Left cardiac atrium (tissue), 4 donors: ENCODE data around the gene MYOM3. TPM values are rescaled to one million over a fixed set of nuclear protein-coding genes. Genes with fewer than 3 reads are reported as not detected.
A peak's percentile ranks its signal among the peaks of the same experiment; 100 is the strongest.

Experiments
- ATAC-seq, 2 donors: fragments of 200-7000 bp; cut with Tn5 transposase; one replicate each; pipeline ENCODE4 v1.9.1; 2020; ENCODE audit warnings: mild to moderate bottlenecking in 2 of 2, moderate library complexity in 2 of 2
- DNase-seq: peaks from one replicate; pipeline ENCODE4 v3.0.0-alpha.2; 2020
- intact Hi-C, 2 donors: fragments of 100-400 bp; cut with DNase I; formaldehyde crosslinking; loops; one replicate each; pipeline versions ENCODE4 v1.14.1 to v1.15.1; 2022 to 2023
- total RNA-seq, 2 donors: library from RNA; stranded (reverse); fragmentation: NEBNext Ultra II Directional; extraction: Animal tissue kit (Norgen Biotek cat#: 25700); gene quantifications; one replicate each; pipeline ENCODE4 v1.2.1, GENCODE V29; 2021
- donor health status: DM: no; HTN: yes; CAD: no.
- donor health status: DM: no; HTN: yes; CAD: no; lungs with severe emphysema.
- donor health status: DM: yes; HTN: yes; CAD: no.
- donor health status: Dilated cardiomyopathy.

MYOM3 gene
- total RNA-seq, 2 donors from 2014 or later, result 160 to 224 TPM

- intact Hi-C loops, result no loop called here
- ATAC-seq, result peak in 1 of 2 donors; percentile 38
- DNase-seq, result no peak
These were observed 9.9 kb downstream of the MYOM3 start for GRCh38 chr1:24101796-24102586.

GRCh38 chr1:24100945-24101737, 10.8 kb downstream of the MYOM3 start:
- no peak for ATAC-seq
- peak; percentile 19 for DNase-seq
- intact Hi-C loops, result no loop called here

- DNase-seq (no peak), ATAC-seq (no peak)
- intact Hi-C loops, result no loop called here
These were observed 12.8 kb downstream of the MYOM3 start for GRCh38 chr1:24098943-24099638.

GRCh38 chr1:24098102-24098501, 13.8 kb downstream of the MYOM3 start:
- no peak for DNase-seq
- no peak for ATAC-seq
- intact Hi-C loops, result no loop called here

GRCh38 chr1:24097663-24098062, 14.3 kb downstream of the MYOM3 start:
- intact Hi-C loops, result no loop called here
- DNase-seq (peak; percentile 12), ATAC-seq (no peak)

- DNase-seq (no peak), ATAC-seq (no peak)
- intact Hi-C loops, result no loop called here
These were observed 15.2 kb downstream of the MYOM3 start for GRCh38 chr1:24096739-24097103.

GRCh38 chr1:24096009-24096738, 15.8 kb downstream of the MYOM3 start:
- DNase-seq (peak; percentile 55), ATAC-seq (peak; percentile 79 to 84)
- intact Hi-C loops, result no loop called here

GRCh38 chr1:24095140-24095859, 16.6 kb downstream of the MYOM3 start:
- intact Hi-C loops, result no loop called here
- DNase-seq (no peak), ATAC-seq (no peak)

- no peak for DNase-seq
- no peak for ATAC-seq
- intact Hi-C loops, result no loop called here
These were observed 17.4 kb downstream of the MYOM3 start for GRCh38 chr1:24094554-24094953.

GRCh38 chr1:24093732-24094131, 18.2 kb downstream of the MYOM3 start:
- intact Hi-C loops, result no loop called here
- no peak for ATAC-seq
- DNase-seq, result peak; percentile 12

- ATAC-seq (no peak), DNase-seq (peak; percentile 13)
- intact Hi-C loops, result no loop called here
These were observed 19.0 kb downstream of the MYOM3 start for GRCh38 chr1:24092979-24093378.

- DNase-seq, result no peak
- ATAC-seq, result no peak
- intact Hi-C loops, result no loop called here
These were observed 19.9 kb downstream of the MYOM3 start for GRCh38 chr1:24091971-24092482.

- ATAC-seq, result no peak
- no peak for DNase-seq
- intact Hi-C loops, result no loop called here
These were observed 21.2 kb downstream of the MYOM3 start for GRCh38 chr1:24090736-24091135.

GRCh38 chr1:24089743-24090555, 22.0 kb downstream of the MYOM3 start:
- DNase-seq (peak; percentile 43), ATAC-seq (peak; percentile 70 to 76)
- intact Hi-C loops, result no loop called here

- intact Hi-C loops, result no loop called here
- ATAC-seq (no peak), DNase-seq (peak; percentile 14)
These were observed 22.8 kb downstream of the MYOM3 start for GRCh38 chr1:24089027-24089742.

- intact Hi-C loops, result no loop called here
- no peak for ATAC-seq
- no peak for DNase-seq
These were observed 25.5 kb downstream of the MYOM3 start for GRCh38 chr1:24086466-24086865.

GRCh38 chr1:24085546-24085945, 26.4 kb downstream of the MYOM3 start:
- ATAC-seq (no peak), DNase-seq (no peak)
- intact Hi-C loops, result no loop called here
